ENCODE measurements around the gene UVRAG.

The UVRAG gene

DNA sequence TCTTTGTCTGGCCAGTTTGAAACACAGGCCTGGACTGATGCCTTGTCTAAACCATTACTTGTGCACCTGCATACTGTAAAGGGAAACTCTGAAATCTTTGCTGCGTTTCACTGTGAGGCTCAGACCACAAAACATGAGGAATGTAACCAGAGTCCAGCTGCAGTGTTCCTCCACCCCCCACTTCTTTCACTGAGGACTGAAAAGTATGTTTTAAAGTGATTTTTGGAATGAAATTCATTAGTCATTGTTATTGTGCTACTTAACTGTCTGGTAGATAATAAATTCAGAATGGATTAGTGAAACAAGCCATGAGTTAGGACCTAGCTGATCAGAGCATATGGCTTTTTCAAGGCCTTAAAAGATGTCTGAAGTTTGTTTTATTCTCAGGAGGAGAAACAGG, 210.1 kb downstream of the UVRAG start:
- H3K36me3 Mint-ChIP-seq, result peaks cover 73% of the 10 kb centered on the region
- H3K27ac Mint-ChIP-seq, result no peak overlapping the region
- no peaks in the 10 kb centered on the region for H3K9me3 Mint-ChIP-seq
- ATAC-seq, result no peak
- no peaks in the 10 kb centered on the region for H3K27me3 Mint-ChIP-seq
- H3K4me3 Mint-ChIP-seq, result no peak overlapping the region
- H3K4me1 Mint-ChIP-seq, result peaks cover 34% of the 10 kb centered on the region

DNA sequence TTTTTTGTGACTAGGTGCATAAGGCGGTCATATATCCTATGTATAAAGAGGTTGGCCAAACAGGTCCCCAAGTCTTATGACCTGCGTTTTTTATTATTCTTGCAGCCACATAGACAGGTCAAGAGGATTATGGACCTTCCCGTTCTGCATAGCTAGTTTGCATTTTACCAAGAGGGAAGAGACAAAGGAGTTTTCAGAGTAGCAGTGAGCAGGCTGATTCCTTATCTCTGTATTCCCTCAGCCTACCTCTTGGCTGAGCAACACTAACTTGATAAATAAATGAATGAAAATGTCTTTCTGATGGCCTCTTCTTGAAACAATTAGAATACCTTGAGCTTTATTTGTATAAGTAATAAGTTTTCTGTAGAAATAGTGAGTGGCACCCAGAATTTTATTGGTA, 210.8 kb downstream of the UVRAG start:
- peaks cover 39% of the 10 kb centered on the region for H3K4me1 Mint-ChIP-seq
- no peaks in the 10 kb centered on the region for H3K27me3 Mint-ChIP-seq
- H3K9me3 Mint-ChIP-seq, result no peaks in the 10 kb centered on the region
- no peak overlapping the region for H3K27ac Mint-ChIP-seq
- no peak overlapping the region for H3K4me3 Mint-ChIP-seq
- H3K36me3 Mint-ChIP-seq, result peaks cover 73% of the 10 kb centered on the region
- no peak for ATAC-seq

DNA sequence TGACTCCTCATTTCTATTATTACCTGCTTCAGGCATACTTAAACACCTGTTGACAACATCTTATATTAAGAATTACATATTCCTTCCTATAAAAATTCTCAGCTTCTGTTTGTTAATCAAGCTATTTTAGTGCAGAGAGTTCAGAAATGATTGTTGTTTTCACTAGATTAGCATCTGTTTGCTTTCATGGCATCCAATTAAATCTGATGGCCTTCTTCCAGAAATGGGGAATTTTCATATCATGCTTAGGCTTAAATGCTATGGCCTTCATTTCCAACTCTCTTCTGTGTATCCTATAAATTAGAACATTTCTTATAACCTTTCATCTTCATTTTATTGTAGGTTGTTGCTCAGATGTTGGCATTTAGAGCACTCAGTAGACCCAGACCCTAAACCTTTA, 211.3 kb downstream of the UVRAG start:
- Mint-ChIP-seq H3K36me3 (peaks cover 73% of the 10 kb centered on the region), H3K9me3 (no peaks in the 10 kb centered on the region), H3K27me3 (no peaks in the 10 kb centered on the region)

DNA sequence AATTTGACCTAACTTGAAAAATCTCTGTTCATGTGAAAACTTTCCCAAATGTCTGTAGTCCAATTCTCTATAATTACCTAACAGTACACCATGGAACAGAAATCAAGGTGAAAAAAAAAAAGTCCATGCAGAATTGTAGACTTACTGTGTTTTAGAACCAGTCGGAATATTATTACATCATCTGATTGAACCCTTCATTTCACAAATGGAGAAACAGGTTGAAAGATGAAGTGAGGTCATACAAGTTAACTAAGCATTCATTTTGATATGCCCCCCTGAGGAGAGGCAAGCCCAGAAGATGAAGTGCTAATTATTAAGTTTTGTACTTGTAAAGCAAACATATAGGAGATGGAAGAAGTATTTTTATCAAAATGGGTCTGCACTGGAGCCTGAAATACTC, 211.9 kb downstream of the UVRAG start:
- Mint-ChIP-seq H3K36me3 (peaks cover 69% of the 10 kb centered on the region), H3K4me3 (no peak overlapping the region), H3K27me3 (no peaks in the 10 kb centered on the region), H3K27ac (no peak overlapping the region), H3K4me1 (peaks cover 37% of the 10 kb centered on the region), H3K9me3 (no peaks in the 10 kb centered on the region)
- ATAC-seq, result no peak

More for the DNA sequence above, 211.3 kb downstream of the UVRAG start:
- H3K4me1 Mint-ChIP-seq, result peaks cover 39% of the 10 kb centered on the region
- no peak overlapping the region for H3K4me3 Mint-ChIP-seq
- no peak for ATAC-seq
- no peak overlapping the region for H3K27ac Mint-ChIP-seq

DNA sequence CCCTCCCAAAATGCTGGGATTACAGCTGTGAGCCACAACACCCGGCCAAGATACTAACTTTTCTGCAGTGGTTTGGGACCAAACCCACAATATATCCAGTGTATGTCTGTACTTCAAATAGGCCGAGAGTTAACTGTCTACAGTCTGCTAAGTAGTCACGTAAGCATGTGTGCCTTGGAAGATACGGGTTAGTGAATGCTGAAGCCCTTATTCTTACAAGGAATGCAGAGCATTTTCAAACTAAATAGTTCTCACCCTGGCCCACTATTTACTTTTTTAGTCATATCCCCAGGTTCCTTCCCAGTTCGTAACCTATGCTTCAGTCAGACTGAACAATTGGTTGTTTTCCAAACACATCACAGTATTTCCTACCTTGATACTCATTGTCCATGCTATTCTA, 215.3 kb downstream of the UVRAG start:
- peaks cover 50% of the 10 kb centered on the region for H3K36me3 Mint-ChIP-seq
- no peak overlapping the region for H3K27ac Mint-ChIP-seq
- ATAC-seq, result no peak
- no peak overlapping the region for H3K4me3 Mint-ChIP-seq
- no peaks in the 10 kb centered on the region for H3K9me3 Mint-ChIP-seq
- H3K4me1 Mint-ChIP-seq, result peaks cover 29% of the 10 kb centered on the region
- no peaks in the 10 kb centered on the region for H3K27me3 Mint-ChIP-seq

DNA sequence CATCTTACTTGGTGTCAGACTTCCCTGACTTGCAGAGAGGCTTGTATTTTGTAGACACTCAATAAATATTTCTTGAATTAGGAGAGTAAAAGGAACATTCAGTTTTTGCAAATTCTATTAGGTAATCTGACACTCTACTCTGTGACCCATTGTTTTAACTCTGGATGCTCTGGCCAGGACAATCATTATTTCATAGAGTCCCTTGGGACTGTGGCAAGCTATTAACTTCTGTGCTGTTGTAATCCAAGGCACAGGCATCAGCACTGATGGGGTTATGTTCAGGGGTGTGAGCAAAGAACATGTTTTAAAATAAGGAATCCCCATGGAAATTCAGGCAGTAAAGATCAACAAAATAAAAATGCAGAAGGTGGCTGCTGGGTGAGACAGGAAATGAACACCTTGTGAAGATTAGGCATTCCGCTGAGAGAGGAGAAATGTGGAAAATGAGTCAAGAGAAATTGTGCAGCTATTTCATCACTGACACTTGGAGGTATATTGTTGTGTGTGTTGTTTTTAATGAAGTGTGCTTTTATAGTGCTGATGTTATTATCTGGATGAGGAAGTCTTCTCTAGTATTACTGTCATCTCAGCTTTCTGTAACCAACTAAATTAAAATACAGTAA, 216.1 kb downstream of the UVRAG start:
- peaks cover 52% of the 10 kb centered on the region for H3K36me3 Mint-ChIP-seq
- H3K27me3 Mint-ChIP-seq, result no peaks in the 10 kb centered on the region
- peaks cover 30% of the 10 kb centered on the region for H3K4me1 Mint-ChIP-seq
- no peak overlapping the region for H3K4me3 Mint-ChIP-seq
- no peaks in the 10 kb centered on the region for H3K9me3 Mint-ChIP-seq
- ATAC-seq, result no peak
- H3K27ac Mint-ChIP-seq, result no peak overlapping the region

DNA sequence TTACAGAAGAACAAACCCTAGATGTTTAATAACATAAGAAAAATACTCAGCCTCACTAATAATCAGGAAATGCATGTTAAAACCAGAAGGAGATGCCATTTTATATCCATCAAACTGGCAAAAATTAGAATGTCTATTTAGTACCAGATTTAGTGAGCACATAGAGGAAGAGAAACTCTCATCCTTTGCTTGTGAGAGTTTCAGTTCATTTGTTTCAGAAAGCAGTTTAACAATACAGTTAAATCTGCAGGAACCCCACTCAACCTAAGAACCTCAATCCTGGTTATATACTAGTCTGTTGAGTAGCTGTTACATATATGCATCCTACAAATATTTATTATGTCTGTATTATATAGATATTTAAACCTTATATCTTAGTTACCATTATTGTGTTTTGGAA, 218.7 kb downstream of the UVRAG start:
- Mint-ChIP-seq H3K36me3 (peaks cover 39% of the 10 kb centered on the region), H3K27ac (no peak overlapping the region), H3K9me3 (no peaks in the 10 kb centered on the region), H3K4me1 (peaks cover 18% of the 10 kb centered on the region), H3K27me3 (no peaks in the 10 kb centered on the region), H3K4me3 (no peak overlapping the region)
- ATAC-seq, result no peak

DNA sequence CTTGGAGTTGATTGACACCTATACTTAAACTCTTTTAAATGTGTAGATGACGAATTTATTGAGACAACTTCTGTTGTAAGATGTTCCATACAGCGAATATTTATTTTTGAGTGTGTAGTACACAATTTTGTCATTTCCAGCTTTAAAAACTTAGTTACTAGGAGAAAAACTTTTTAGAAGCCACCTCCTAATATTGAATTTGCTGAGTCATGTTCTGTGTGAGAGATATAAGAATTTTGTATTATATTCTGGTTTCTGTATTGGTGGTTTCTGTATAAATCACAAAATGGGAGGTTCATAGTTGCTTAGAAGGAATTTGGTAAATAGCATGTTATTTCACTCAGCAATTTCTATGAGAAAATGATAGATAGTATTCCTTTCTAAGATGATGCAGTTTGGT, 220.0 kb downstream of the UVRAG start:
- Mint-ChIP-seq H3K4me1 (peaks cover 18% of the 10 kb centered on the region), H3K4me3 (no peak overlapping the region)

DNA sequence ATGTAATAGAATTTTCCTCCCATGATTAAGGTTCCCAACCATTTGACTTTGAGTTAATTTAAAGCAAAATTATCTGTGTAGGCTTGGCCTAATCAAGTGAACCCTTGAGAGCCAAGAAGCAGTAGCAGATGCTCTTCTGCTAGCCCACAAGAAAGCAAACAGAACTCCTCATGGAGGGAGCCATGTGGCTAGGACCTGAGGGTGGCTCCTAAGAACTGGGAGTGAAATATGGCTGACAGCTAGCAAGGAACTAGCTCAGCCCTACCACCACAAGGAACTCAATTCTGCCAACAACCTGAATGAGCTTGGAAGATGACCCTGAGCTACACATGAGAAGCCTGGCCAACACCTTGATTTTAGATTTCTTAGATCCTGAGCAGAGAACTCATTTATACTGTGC, 223.6 kb downstream of the UVRAG start:
- Mint-ChIP-seq H3K9me3 (no peaks in the 10 kb centered on the region), H3K4me3 (no peak overlapping the region), H3K36me3 (peaks cover 52% of the 10 kb centered on the region), H3K27ac (no peak overlapping the region), H3K4me1 (peaks cover 5% of the 10 kb centered on the region), H3K27me3 (no peaks in the 10 kb centered on the region)
- no peak for ATAC-seq

More for the DNA sequence above, 220.0 kb downstream of the UVRAG start:
- no peak for ATAC-seq
- Mint-ChIP-seq H3K9me3 (no peaks in the 10 kb centered on the region), H3K27me3 (no peaks in the 10 kb centered on the region), H3K36me3 (peaks cover 37% of the 10 kb centered on the region), H3K27ac (no peak overlapping the region)

DNA sequence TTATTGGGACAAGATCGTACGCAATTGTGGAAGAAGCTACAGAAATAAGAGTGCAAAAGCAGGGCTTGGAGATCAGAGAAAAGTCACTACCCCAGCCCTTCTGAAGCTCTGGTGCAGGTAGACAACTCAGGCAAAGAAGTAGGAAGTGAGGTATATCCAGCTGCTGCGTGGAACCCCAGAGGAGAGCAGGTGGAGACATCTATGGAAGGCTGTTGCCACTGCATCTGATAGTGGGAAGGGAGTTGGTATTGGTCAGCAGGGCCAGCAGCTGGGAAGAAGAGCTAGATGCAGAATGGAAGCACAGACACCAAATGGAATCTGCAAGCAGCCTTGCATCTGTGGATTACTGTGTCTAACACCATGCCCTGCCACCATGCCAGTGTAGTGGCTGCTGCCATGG, 226.2 kb downstream of the UVRAG start:
- Mint-ChIP-seq H3K4me1 (peaks cover 3% of the 10 kb centered on the region), H3K36me3 (peaks cover 74% of the 10 kb centered on the region), H3K27me3 (no peaks in the 10 kb centered on the region), H3K4me3 (no peak overlapping the region), H3K27ac (no peak overlapping the region), H3K9me3 (peaks cover 8% of the 10 kb centered on the region)
- no peak for ATAC-seq

DNA sequence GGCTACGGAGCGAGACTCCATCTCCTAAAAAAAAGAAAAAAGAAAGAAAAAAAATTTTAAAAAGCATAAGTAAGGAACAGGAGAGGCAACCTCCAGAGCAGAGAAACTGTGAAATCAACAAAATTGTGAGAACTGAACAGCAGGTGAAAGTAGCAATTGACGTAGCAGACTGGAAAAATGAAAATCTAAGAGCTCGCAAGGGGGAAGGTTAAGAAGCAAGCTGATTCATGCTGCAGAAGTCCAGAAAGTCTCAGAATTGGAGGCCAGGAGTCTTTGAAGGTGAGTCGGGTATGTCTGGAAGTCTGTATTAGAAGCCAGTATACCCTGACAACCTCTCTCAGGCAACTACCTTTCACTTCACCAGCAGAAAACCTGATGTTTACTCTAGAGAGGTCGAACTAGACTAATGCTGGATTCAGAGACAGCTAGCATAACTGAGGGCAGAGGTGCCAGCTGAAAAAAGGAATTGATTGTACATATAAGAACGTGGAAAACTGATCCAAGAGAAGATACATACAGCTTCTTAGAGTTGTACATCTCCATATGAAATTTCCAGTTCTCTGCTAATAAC, 229.8 kb downstream of the UVRAG start:
- Mint-ChIP-seq H3K27me3 (no peaks in the 10 kb centered on the region), H3K36me3 (peaks cover 92% of the 10 kb centered on the region), H3K4me3 (no peak overlapping the region), H3K4me1 (no peaks in the 10 kb centered on the region), H3K27ac (no peak overlapping the region), H3K9me3 (peaks cover 19% of the 10 kb centered on the region)
- no peak for ATAC-seq

DNA sequence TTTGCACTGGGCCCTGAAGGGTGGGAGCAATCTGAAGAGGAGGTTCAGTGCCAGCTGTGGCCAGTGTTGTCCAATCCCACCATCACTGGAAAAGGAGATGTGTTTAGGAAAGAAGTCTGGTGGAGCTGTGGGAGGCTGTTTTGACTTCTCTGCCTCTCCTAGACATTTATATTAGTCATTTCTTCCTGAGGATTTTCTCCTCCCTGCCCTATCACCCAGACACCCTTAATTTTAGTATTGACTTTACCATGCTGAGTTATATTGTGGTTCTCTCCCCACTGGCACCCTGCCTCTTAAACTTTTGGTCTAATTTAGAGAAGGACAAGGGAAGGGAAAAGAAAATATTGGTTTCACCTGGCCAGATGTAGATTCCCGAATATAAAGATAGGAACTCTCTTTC, 232.2 kb downstream of the UVRAG start:
- Mint-ChIP-seq H3K9me3 (peaks cover 19% of the 10 kb centered on the region), H3K36me3 (peaks cover 87% of the 10 kb centered on the region), H3K4me1 (peaks cover 1% of the 10 kb centered on the region), H3K4me3 (no peak overlapping the region), H3K27ac (no peak overlapping the region), H3K27me3 (no peaks in the 10 kb centered on the region)
- ATAC-seq, result no peak

DNA sequence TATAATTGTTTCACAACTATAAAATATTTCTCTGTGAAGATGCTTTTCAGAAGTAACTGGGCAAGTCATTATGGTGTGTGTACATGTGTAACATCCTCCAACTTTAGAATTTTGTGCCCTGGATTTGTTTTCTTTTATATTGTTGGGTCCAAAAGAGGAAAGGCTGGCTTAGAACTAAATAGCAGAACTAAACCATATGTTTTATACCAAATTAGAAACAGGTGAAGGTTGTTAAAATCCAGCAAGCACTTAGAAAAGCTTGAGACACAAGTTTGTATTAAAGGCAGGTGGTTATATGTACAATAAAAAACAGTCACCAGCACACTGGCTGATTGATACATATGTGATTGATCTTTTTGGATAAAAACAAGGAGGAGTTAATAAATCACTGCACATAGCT, 232.8 kb downstream of the UVRAG start:
- Mint-ChIP-seq H3K36me3 (peaks cover 87% of the 10 kb centered on the region), H3K27me3 (no peaks in the 10 kb centered on the region), H3K9me3 (peaks cover 19% of the 10 kb centered on the region), H3K4me1 (peaks cover 5% of the 10 kb centered on the region), H3K4me3 (no peak overlapping the region), H3K27ac (no peak overlapping the region)
- ATAC-seq, result no peak

DNA sequence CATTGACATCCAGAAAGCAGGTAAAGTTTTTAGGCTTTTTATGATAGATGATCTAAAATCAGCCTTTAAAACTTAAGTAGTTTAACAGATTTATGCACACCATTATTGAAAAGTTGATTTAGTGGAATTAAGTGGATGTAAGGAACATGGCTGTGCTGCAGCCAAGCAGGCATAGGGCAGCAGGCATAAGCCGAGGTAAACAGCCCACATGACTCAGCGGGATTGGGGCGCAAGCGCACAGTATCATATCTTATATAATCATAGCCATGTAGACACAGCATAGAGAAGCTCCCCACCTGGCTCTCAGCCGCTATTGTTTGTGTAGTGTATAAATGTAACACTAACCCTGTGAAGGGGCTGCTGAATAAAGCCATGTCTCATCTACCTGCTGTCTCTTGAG, 233.8 kb downstream of the UVRAG start:
- Mint-ChIP-seq H3K27me3 (no peaks in the 10 kb centered on the region), H3K4me3 (no peak overlapping the region), H3K9me3 (peaks cover 22% of the 10 kb centered on the region), H3K27ac (no peak overlapping the region), H3K36me3 (peaks cover 93% of the 10 kb centered on the region), H3K4me1 (peaks cover 11% of the 10 kb centered on the region)
- ATAC-seq, result no peak

DNA sequence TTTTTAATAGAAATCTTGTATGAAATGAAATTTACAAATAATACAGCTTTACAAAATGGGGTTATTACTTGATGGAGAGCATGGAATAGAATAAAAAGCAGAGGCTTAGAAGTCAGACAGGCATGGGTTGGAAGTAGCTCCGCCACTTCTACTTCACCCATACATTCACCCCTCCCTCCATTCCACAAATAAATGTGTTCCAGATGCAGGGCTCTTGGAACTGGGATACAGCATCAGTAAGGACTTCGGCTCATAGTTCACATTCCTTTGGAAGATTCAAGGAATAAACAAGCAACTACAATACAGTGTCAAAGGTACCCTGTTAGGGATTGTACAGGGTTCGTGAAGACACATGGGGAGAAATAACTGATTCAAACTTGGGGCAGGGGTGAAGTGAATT, 234.5 kb downstream of the UVRAG start:
- Mint-ChIP-seq H3K9me3 (peaks cover 22% of the 10 kb centered on the region), H3K36me3 (peaks cover 93% of the 10 kb centered on the region), H3K4me1 (peaks cover 17% of the 10 kb centered on the region), H3K27ac (no peak overlapping the region), H3K27me3 (no peaks in the 10 kb centered on the region), H3K4me3 (no peak overlapping the region)
- no peak for ATAC-seq

DNA sequence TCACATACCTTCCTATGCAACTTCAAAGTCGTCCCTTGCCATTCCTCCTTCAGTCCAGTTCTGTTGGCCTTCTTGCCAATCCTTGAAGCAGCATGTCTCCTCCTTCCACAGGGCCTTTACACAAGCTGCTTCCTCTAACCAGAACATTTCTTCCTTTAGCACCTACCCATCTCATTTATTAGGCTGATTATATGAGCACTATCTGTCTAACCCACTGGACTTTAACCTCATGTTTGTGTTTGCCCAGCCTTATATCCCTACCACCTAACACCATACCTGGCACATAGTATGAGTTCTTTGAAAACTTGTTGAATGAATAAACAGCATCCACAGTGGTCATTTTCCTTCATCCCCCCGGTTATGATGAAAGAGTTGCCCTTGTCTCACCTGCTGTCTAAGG, 236.9 kb downstream of the UVRAG start:
- Mint-ChIP-seq H3K27me3 (no peaks in the 10 kb centered on the region), H3K36me3 (peaks cover 88% of the 10 kb centered on the region), H3K4me1 (peaks cover 35% of the 10 kb centered on the region), H3K27ac (no peak overlapping the region), H3K9me3 (peaks cover 10% of the 10 kb centered on the region), H3K4me3 (no peak overlapping the region)
- ATAC-seq, result no peak
